HCT116 (cell line): ENCODE data around the gene KLK15.

Source experiments
- CBX3 ChIP-seq: IDR thresholded peaks from 2 replicates; pipeline ENCODE4 v1.6.1; 2012; ENCODE audit warnings: low read depth
- CTCF ChIP-seq, 3 experiments: fragments of 200-600 bp in 1 of 3; sonication (generic) in 1 of 3; IDR thresholded peaks in 2 of 3; conservative IDR thresholded peaks in 1 of 3; 2 replicates each; pipeline ENCODE4 v1.5.1; 2012 to 2017; ENCODE audit warnings: low read depth in 2 of 3, low read length in 2 of 3, antibody characterized with exemption in 1 of 3, borderline replicate concordance in 1 of 3, control low read depth in 1 of 3, mild to moderate bottlenecking in 1 of 3, mixed read lengths in 1 of 3, mixed run types in 1 of 3, moderate library complexity in 1 of 3; ENCODE audit not compliant: insufficient read depth in 1 of 3
- JUND ChIP-seq: IDR thresholded peaks from 2 replicates; pipeline ENCODE4 v1.6.1; 2012
- POLR2A ChIP-seq: IDR thresholded peaks from 2 replicates; pipeline ENCODE4 v1.7.0; 2011; ENCODE audit warnings: borderline replicate concordance; ENCODE audit not compliant: insufficient read depth, insufficient read length; ENCODE audit errors: extremely low read depth
- RAD21 ChIP-seq: IDR thresholded peaks from 2 replicates; pipeline ENCODE4 v1.6.1; 2012; ENCODE audit warnings: low read depth, mild to moderate bottlenecking
- TF ChIP-seq, protein P1 (sequence below): IDR thresholded peaks from 2 replicates; pipeline ENCODE4 v1.6.1; 2012; ENCODE audit warnings: low read depth

- TF ChIP-seq CTCF (IDR thresholded peaks at IDR 0.05 in 2 of 3, conservative IDR thresholded peaks at IDR 0.05 in 1 of 3; ENCODE audit: borderline replicate concordance in 1 of 3, insufficient read depth in 1 of 3, low read depth in 2 of 3, low read length in 2 of 3) (no peak), POLR2A (no peak), JUND (no peak), CBX3 (no peak), RAD21 (no peak)
- TF ChIP-seq, protein P1, sequence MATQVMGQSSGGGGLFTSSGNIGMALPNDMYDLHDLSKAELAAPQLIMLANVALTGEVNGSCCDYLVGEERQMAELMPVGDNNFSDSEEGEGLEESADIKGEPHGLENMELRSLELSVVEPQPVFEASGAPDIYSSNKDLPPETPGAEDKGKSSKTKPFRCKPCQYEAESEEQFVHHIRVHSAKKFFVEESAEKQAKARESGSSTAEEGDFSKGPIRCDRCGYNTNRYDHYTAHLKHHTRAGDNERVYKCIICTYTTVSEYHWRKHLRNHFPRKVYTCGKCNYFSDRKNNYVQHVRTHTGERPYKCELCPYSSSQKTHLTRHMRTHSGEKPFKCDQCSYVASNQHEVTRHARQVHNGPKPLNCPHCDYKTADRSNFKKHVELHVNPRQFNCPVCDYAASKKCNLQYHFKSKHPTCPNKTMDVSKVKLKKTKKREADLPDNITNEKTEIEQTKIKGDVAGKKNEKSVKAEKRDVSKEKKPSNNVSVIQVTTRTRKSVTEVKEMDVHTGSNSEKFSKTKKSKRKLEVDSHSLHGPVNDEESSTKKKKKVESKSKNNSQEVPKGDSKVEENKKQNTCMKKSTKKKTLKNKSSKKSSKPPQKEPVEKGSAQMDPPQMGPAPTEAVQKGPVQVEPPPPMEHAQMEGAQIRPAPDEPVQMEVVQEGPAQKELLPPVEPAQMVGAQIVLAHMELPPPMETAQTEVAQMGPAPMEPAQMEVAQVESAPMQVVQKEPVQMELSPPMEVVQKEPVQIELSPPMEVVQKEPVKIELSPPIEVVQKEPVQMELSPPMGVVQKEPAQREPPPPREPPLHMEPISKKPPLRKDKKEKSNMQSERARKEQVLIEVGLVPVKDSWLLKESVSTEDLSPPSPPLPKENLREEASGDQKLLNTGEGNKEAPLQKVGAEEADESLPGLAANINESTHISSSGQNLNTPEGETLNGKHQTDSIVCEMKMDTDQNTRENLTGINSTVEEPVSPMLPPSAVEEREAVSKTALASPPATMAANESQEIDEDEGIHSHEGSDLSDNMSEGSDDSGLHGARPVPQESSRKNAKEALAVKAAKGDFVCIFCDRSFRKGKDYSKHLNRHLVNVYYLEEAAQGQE = no peak
Observed at GRCh38 chr19:50812474-50812873, 20.9 kb downstream of the KLK15 start.
